GM19238 (cell line): ENCODE measurements around the gene FREM1.

Source experiments
- DNase-seq: peaks from one replicate; pipeline ENCODE4 v3.0.0; 2011; ENCODE audit warnings: low spot score; ENCODE audit not compliant: insufficient read length

FREM1 gene

GRCh38 chr9:14869671-14870070 lies 40.6 kb downstream of the FREM1 start:
- DNase-seq, result no peak

- no peak for DNase-seq
Observed at GRCh38 chr9:14868772-14869583, 41.2 kb downstream of the FREM1 start.

GRCh38 chr9:14868418-14868771 lies 41.8 kb downstream of the FREM1 start:
- no peak for DNase-seq

GRCh38 chr9:14866200-14866749 lies 44.0 kb downstream of the FREM1 start:
- DNase-seq, result no peak

GRCh38 chr9:14864309-14864708 lies 45.9 kb downstream of the FREM1 start:
- DNase-seq, result no peak

GRCh38 chr9:14863402-14863801 lies 46.8 kb downstream of the FREM1 start:
- no peak for DNase-seq

GRCh38 chr9:14857449-14858305 lies 52.6 kb downstream of the FREM1 start:
- DNase-seq, result no peak

- no peak for DNase-seq
Observed at GRCh38 chr9:14849851-14850250, 60.4 kb downstream of the FREM1 start.

- no peak for DNase-seq
Observed at GRCh38 chr9:14849296-14849695, 60.9 kb downstream of the FREM1 start.

- peak; percentile 58 for DNase-seq
Observed at GRCh38 chr9:14846871-14847311, 63.3 kb downstream of the FREM1 start.

- no peak for DNase-seq
Observed at GRCh38 chr9:14843163-14843562, 67.1 kb downstream of the FREM1 start.

- no peak for DNase-seq
Observed at GRCh38 chr9:14842269-14842668, 68.0 kb downstream of the FREM1 start.

GRCh38 chr9:14838701-14839100 lies 71.5 kb downstream of the FREM1 start:
- DNase-seq, result no peak

- DNase-seq, result no peak
Observed at GRCh38 chr9:14836885-14837284, 73.3 kb downstream of the FREM1 start.

- DNase-seq, result no peak
Observed at GRCh38 chr9:14831661-14832060, 78.6 kb downstream of the FREM1 start.

- DNase-seq, result no peak
Observed at GRCh38 chr9:14831074-14831473, 79.2 kb downstream of the FREM1 start.

- DNase-seq, result no peak
Observed at GRCh38 chr9:14830057-14830456, 80.2 kb downstream of the FREM1 start.

GRCh38 chr9:14829204-14829603 lies 81.0 kb downstream of the FREM1 start:
- DNase-seq, result no peak

- DNase-seq, result no peak
Observed at GRCh38 chr9:14827805-14828204, 82.4 kb downstream of the FREM1 start.

GRCh38 chr9:14824481-14824880 lies 85.7 kb downstream of the FREM1 start:
- no peak for DNase-seq

GRCh38 chr9:14823800-14824199 lies 86.4 kb downstream of the FREM1 start:
- DNase-seq, result no peak

GRCh38 chr9:14822666-14823065 lies 87.6 kb downstream of the FREM1 start:
- no peak for DNase-seq
